Left lung (tissue), 10 donors: ENCODE results near the gene NLRX1. TPM values are rescaled to one million over a fixed set of nuclear protein-coding genes. Genes with fewer than 3 reads are reported as not detected.

ENCODE experiments used
- ATAC-seq: fragments of 200-7000 bp; cut with Tn5 transposase; one replicate; pipeline ENCODE4 v1.9.1; 2020; ENCODE audit warnings: moderate library complexity
- DNase-seq, 4 donors: peaks; one replicate each; pipeline ENCODE4 v3.0.0-alpha.2; 2013 to 2020
- H3K27ac ChIP-seq, 2 donors: fragments of 200-600 bp; sonication (generic) in 1 of 2; one replicate each; pipeline versions ENCODE4 v1.5.0 to v1.8.0; 2020 to 2021
- H3K27me3 ChIP-seq, 2 donors: fragments of 200-600 bp; sonication (generic) in 1 of 2; one replicate each; pipeline versions ENCODE4 v1.5.0 to v1.8.0; 2020 to 2021
- H3K36me3 ChIP-seq, 2 donors: fragments of 200-600 bp; sonication (generic) in 1 of 2; one replicate each; pipeline versions ENCODE4 v1.5.0 to v1.8.0; 2020 to 2021
- H3K4me1 ChIP-seq, 2 donors: fragments of 200-600 bp; one replicate each; pipeline ENCODE4 v1.8.0; 2021
- H3K4me3 ChIP-seq, 2 donors: fragments of 200-600 bp; sonication (generic) in 1 of 2; one replicate each; pipeline versions ENCODE4 v1.5.0 to v1.8.0; 2020 to 2021; ENCODE audit warnings: mild to moderate bottlenecking in 1 of 2
- H3K9me3 ChIP-seq, 2 donors: fragments of 200-600 bp; sonication (generic) in 1 of 2; one replicate each; pipeline versions ENCODE4 v1.5.0 to v1.8.0; 2020 to 2021
- CTCF ChIP-seq, 2 donors: fragments of 200-600 bp; sonication (generic) in 1 of 2; IDR thresholded peaks; one replicate each; pipeline versions ENCODE4 v1.5.0 to v1.8.0; 2021; ENCODE audit warnings: antibody characterized with exemption in 2 of 2
- intact Hi-C, 2 donors: fragments of 100-400 bp; cut with DNase I; formaldehyde crosslinking; loops; one replicate each; pipeline versions ENCODE4 v1.11.2 to v1.14.2; 2022
- polyA plus RNA-seq, 6 donors: library from polyadenylated mRNA; unstranded; fragments of 120-200 nt; gene quantifications; one replicate each; pipeline ENCODE4 v1.2.1, GENCODE V29; 2013; ENCODE audit not compliant: insufficient read length in 6 of 6
- total RNA-seq, 2 donors: library from RNA; stranded (reverse); fragmentation: NEBNext Ultra II Directional; extraction: Animal tissue kit (Norgen Biotek cat#: 25700); gene quantifications; one replicate each; pipeline ENCODE4 v1.2.1, GENCODE V29; 2021
- donor health status: DM: no; HTN: yes; CAD: no.
- donor health status: DM: no; HTN: no; CAD: no.

The NLRX1 gene
- total and polyA plus RNA-seq, 8 donors, result 9.9 to 15.7 (median 12.0) TPM

- Histone ChIP-seq H3K36me3 (no peaks in the 10 kb centered on the region), H3K9me3 (no peaks in the 10 kb centered on the region), H3K27ac (no peak overlapping the region), H3K4me1 (no peaks in the 10 kb centered on the region), H3K27me3 (peaks cover 0 to 20% of the 10 kb centered on the region in 2 donors), H3K4me3 (no peak overlapping the region)
- TF ChIP-seq CTCF (IDR thresholded peaks at IDR 0.05), result no peak
- DNase-seq (no peak), ATAC-seq (no peak)
- intact Hi-C loops, result no loop called here
Measured at GRCh38 chr11:119155733-119156492, 12.6 kb upstream of the NLRX1 start.

DNA sequence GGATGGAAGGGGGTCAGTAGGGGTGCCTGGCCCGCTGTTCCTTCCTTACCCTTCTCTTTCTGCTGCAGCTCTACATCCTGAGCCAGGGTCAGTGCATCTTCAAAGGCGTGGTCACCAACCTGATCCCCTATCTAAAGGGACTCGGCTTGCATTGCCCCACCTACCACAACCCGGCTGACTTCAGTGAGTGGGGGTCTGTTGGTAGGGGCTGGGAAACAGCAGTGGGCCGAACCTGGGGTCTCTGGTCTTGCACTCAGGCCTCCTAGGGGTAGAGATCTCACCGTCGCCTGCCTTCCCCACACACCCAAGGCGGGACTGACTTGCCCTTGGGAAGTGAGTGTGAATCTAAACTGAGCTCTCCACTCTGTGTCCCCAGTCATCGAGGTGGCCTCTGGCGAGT lies 12.0 kb upstream of the NLRX1 start:
- ATAC-seq (no peak), DNase-seq (no peak)
- Histone ChIP-seq H3K36me3 (no peaks in the 10 kb centered on the region), H3K27me3 (peaks cover 0 to 14% of the 10 kb centered on the region in 2 donors), H3K9me3 (no peaks in the 10 kb centered on the region), H3K4me3 (no peak overlapping the region), H3K4me1 (no peaks in the 10 kb centered on the region), H3K27ac (no peak overlapping the region)
- intact Hi-C loops, result no loop called here
- no peak for TF ChIP-seq CTCF (IDR thresholded peaks at IDR 0.05)

DNA sequence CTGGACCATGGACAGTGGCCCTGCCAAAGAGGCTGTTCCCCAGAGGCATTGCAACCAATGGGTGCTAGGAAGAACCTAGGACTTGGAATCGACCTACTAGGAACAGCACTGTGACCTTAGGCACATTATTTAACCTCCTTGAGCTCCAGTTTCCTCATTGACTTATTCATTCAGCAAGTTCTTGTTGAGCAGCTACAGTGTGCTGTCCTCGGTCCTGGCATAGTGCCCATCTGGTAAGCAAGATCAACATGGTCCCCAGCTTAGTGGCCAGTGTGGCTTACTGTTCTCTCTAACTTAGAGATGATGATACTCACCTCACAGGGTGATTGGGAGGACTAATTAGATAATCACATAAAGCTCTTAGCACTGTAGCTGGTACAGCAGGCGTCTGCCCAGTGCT lies 11.5 kb upstream of the NLRX1 start:
- Histone ChIP-seq H3K36me3 (no peaks in the 10 kb centered on the region), H3K27me3 (peaks cover 0 to 9% of the 10 kb centered on the region in 2 donors), H3K27ac (no peak overlapping the region), H3K9me3 (no peaks in the 10 kb centered on the region), H3K4me3 (no peak overlapping the region), H3K4me1 (no peaks in the 10 kb centered on the region)
- TF ChIP-seq CTCF (IDR thresholded peaks at IDR 0.05), result no peak
- DNase-seq (no peak), ATAC-seq (no peak)
- intact Hi-C loops, result no loop called here

GRCh38 chr11:119158467-119158866 lies 10.1 kb upstream of the NLRX1 start:
- TF ChIP-seq CTCF (IDR thresholded peaks at IDR 0.05), result no peak
- intact Hi-C loops, result no loop called here
- H3K4me1 ChIP-seq, result no peaks in the 10 kb centered on the region
- no peaks in the 10 kb centered on the region for H3K9me3 ChIP-seq
- H3K4me3 ChIP-seq, result no peak overlapping the region
- no peak for ATAC-seq
- DNase-seq, result no peak
- no peaks in the 10 kb centered on the region for H3K27me3 ChIP-seq
- H3K27ac ChIP-seq, result no peak overlapping the region
- no peaks in the 10 kb centered on the region for H3K36me3 ChIP-seq

DNA sequence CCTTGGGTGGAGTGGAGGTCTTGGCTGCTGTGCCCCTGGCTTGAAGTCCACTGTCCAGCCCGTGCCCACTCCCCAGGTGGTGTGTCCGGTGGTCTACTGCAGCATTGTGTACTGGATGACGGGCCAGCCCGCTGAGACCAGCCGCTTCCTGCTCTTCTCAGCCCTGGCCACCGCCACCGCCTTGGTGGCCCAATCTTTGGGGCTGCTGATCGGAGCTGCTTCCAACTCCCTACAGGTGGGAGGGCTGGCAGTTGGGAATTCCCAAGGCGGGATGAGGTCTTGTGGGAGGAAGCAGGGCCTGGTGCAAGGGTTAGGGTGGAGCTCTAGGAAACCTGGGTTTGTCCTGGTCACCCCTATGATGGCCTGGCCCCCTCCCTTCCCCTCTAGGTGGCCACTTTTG lies 8.4 kb upstream of the NLRX1 start:
- H3K36me3 ChIP-seq, result no peaks in the 10 kb centered on the region
- H3K4me1 ChIP-seq, result no peaks in the 10 kb centered on the region
- DNase-seq (no peak), ATAC-seq (no peak)
- intact Hi-C loops, result no loop called here
- H3K27ac ChIP-seq, result no peak overlapping the region
- no peaks in the 10 kb centered on the region for H3K27me3 ChIP-seq
- no peak for TF ChIP-seq CTCF (IDR thresholded peaks at IDR 0.05)
- H3K4me3 ChIP-seq, result no peak overlapping the region
- H3K9me3 ChIP-seq, result no peaks in the 10 kb centered on the region
